GM21723 (cell line): ENCODE data around the gene CENPX.

Experiments used
- ATAC-seq: cut with Tn5 transposase; IDR thresholded peaks from one replicate; pipeline ENCODE4 v1.9.1; 2021; ENCODE audit warnings: mild to moderate bottlenecking, moderate library complexity; ENCODE audit not compliant: unreplicated experiment

The CENPX gene

DNA sequence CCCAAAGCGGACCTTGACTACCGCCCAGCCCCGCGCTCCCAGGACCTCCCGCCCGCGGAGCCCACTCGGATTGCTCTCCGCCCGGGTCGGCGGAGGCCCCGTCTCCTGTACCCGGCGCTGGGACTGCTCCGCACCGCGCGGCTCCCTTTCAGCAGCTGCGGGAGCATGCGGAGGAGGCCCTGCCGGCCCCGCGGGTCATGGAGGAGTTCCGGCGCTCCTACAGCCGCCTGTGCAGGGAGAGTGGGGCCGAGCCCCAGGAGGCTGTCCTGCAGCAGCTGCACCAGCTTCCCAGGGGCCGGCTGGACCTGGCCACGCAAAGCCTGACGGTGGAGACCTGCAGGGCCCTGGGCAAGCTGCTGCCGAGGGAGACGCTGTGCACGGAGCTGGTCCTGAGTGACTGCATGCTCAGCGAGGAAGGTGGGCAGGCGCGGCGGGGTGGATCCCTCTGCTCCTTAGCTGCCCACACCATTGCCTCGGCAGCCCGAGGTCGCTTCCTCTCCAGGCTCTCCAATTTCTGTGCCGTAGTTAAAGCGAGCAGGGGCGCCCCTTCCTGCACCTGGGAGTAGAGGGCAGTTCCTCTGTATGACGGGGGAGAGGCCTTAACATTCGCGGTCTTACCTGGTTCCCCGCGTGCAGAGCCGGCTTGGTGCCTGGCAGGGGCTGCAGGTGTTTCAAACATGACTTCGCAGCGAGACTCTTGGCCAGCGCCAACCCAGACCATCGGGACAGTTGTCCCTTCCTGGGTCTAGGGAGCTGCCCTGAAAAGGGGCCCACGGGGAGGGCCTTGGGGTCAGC, 966 bp upstream of the CENPX start:
- peak; percentile 8 for ATAC-seq

DNA sequence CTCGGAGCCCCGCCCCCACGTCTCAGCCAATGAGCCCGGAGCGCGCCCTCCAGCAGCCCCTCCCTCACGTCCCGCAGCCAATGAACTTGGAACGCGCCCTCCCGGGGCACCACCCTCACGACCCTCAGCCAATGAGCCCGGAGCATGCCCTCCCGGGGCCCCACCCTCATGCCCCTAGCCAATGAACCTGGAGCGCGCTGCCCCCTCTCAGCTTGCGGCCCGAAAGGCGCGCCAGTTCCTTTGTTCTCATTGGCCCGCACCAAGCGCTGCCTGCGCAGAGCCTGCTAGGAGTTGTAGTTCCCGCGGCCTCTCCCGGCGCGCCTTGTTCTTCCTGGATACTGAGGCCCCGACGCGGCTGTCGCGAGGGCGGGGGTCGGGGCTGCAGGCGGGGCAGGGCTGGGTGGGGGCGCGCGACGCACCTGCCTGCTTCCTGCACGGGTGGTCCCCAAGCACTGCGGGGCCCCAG, 336 bp upstream of the CENPX start, which contains the start of gene LRRC45:
LRRC45 (plus strand) TSS at position 325 of the 466 bp plus-strand sequence. CDS start 339 bp downstream, outside the sequence.
- ATAC-seq, result peak; percentile 83

DNA sequence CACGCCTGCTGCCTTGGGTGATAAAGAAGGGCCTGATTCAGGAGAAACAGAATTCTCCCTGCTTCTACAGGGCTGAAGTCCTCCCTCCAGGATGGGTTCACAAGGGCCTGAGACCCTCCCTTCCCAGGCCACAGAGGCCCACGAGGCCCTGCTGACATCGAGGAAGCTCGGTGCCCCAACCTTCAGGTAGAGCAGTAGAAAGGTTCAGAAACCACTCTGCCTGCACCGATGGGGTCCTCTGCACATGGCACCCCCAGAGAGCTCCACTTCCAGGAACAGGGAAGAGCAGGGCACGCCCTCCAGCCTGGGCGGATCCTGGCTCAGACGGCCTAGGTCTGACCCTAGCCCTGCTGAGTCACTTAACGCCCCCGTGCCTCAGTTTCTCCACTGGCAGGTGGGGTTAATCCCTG, 773 bp downstream of the CENPX start:
- no peak for ATAC-seq

DNA sequence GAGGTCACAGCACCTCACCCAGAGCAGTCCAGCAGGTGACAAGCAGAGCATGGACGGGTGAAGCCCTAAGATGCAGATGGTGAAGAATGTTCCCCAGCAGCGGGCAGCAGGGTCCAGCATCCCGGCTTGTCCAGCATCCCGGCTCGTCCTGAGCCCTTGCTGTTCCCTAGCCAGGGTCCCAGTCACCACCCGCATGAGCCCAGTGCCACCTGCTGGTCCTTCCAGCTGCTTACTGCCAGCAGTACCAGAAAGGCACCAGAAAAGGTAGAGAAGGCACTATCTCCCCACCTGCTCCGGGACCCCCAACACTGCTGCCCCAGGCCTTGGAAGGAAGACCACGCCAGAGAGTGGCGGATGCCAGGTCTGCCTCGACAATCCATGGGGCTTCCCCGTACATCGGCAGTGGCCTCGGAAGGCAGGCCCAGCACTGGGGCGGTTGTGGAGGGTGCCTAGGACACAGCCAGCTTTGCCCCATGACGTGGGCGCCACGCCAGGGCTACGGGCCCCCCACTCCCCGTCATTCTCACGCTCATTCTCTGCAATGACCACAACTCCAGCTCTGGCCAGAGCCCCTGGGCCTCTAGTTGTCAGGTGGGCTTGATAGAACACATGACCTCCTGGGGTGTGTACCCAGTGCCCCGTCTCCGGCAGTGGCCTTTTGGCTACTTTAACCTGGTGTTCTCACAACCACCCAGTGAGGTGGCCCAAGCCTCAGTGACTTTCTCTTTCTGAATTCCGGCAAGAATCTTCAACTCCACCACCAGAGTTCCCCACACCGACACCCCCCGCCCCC, 1.4 kb downstream of the CENPX start:
- ATAC-seq, result no peak

DNA sequence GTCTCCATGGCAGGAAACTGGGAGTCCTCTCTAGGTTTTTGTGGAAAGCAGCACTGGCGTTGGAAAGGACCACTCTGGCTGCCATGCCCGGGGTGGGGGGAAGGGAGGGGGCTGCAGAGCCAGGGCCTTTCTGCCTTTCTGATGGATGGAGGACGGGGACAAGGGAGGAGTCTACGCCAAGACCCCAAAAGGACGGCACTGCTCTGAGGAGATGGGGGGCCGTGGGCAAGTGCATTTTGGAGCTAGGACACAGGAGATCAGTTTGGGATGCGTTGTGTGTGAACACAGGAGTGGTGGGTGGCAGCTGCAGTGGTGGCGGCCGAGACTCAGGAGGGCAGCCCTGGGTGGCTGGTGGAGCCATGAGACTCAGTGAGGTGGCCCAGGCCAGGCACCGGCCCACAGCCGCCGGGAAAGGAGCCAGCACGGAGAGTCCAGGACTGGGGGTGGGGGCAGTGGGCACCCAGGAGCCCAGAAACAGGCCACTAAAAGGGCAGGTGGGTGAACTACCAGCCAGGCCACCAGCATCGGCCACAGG, 2.0 kb downstream of the CENPX start:
- ATAC-seq, result no peak

DNA sequence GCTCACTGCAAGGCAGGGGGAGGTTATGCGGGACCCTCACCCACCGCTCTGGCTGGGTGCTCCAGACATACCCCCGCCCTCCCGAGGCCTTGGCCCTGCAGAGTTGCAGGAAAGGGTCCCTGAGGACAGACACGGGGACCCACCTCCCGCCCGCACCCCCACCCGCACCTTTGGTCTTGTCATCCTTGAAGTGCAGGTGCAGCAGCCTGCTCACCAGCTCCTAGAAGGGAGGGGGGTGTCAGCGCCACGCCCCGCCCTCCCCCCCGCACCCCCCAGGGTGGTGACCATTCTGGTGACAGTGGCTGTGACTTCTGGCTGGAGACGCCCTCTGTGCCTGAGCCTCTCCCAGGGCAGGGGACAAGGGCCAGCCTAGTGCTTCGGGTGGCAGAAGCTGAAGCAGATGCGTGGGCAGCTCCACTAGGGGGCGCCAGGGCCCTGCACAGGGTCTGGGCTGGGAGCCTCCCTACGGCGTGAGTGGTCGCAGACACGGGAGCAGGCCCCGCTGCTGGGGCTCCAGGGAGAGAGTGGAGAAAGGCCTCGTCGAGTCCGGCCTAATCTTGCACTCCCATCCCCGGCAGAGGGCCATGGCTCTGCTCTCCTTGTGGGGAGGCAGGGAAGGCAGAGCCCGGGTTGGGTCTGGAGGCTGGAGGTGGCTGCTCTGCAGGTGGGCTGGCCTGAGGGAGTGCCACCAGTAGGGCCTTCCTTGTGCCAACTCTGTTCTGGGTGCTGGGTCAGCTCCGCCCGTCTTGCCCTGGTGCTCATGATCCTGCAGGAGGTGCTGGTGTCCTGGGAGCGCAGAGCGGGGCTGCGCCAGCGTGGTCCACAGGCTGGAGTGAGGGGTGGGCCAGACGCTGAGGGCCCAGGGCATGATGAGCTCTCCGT, 2.7 kb downstream of the CENPX start:
- ATAC-seq, result no peak

DNA sequence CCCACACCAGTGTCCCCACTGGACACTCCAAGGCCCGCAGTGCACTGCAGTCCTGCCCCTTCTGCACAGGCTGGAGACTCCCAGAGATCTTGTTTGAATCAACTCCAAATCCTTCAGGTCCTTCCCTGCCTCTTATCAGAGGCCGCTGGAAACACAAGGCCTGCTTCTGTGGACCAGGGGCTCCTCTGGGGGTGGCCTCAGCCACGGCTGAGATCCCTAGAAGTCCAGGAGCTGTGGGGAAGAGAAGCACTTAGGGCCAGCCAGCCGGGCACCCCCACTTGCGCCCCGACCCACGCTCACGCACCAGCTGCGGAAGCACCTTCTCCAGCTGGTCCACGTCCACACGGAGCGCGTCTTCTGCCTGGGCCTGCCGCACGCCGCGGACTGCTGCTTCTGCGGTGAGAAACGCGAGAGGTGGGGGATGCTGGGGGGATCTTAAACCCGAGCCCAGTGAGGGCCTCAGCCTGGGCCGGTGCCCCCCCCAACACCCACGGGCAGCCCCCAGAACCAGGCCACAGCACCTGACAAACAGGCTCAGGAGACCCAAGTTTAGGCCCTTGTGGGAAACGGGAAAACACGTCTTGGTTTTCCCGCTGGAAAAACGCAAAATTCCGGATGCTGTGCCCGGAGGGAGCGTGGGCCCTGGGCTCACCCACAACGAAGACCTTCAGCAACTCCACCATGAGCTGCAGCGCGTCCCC, 3.5 kb downstream of the CENPX start:
- ATAC-seq, result no peak

DNA sequence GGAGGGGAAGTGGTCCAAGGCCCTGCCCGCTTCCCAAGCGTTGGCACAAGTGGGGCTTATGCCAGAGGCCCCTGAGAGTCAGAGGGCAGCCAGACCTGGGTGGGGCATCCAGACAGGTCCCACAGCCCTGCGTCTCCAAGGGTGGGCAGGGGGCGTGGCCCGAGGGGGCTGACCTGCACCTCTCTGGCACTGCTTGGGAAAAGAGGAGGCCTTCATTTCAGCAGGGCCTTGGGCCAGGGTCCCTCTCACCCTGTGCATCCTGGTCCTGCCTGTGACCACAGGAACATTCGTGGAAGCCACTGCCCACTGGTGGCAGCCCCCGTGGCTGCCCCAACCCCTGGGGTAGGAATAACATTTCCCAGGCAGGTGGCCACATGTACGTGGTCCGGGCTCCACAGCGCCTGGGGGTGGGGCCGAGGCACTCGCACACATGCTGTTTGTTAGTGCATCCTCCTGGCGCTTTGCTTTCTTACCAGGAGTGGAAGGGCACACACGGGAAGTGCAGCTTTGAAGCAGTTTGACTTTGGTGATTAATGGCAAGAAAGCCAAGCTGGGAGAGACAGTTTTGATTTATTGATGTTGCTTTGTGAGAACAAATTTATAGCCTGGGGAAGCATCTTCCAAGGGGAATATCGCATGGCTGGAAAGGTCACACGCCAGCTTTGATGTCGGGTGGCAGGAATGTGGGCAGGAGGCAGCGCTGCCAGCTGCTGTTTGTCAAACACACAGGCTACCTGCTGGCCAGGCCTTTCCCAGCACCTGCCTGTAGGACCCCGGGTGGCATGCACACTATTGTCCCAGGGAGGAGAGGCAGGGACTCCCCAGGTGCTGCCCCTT, 4.3 kb downstream of the CENPX start:
- ATAC-seq, result no peak

DNA sequence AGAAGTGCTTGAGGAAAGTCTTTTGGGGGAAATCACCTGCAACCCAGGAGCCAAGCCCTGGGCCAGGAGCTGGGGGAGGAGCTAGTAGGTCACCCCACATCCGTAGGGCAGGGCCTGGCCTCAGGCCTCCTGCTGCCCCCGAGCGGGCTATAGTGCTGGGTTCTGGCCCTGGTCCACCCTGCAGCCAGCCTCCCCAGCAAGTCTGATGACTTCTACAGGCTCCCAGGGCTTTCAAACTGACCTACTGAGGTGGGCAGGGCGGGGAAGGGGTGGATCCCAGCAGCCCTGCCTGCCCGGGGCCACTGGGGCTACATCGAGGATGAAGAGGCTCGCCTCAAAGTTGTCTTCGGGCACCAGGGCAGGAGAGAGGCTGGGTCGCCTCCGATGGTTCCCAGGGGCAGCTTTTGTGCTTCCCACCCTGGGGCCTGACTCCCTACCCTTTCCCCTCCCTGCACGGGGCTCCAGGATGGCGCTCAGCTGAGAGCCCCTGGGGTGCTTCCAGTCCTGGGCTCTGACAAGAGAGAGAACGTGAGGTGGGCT, 5.0 kb downstream of the CENPX start:
- no peak for ATAC-seq

DNA sequence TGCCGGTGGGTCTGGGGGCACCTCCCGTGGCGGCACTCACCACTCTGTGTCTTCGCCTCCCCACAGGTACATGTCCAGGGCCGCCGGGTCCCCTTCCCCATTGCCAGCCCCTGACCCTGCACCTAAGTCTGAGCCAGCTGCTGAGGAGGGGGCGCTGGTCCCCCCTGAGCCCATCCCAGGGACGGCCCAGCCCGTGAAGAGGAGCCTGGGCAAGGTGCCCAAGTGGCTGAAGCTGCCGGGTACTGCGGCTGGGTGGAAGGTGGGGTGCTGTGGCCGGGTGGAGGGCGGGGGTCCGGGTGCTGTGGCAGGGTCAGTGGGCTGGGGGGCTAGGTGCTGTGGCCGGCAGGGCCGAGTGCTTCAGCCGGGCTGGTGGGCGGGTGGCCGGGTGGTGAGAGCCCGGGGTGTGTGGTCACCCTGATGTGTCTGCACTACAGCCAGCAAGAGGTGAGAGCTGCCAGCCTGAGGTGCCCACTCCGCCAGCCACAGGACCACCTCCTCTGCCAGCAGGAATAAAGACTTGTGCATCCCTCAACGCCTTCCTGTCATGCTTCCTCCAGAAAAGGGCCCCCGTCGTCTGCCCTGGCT, 5.7 kb downstream of the CENPX start:
- ATAC-seq, result no peak

DNA sequence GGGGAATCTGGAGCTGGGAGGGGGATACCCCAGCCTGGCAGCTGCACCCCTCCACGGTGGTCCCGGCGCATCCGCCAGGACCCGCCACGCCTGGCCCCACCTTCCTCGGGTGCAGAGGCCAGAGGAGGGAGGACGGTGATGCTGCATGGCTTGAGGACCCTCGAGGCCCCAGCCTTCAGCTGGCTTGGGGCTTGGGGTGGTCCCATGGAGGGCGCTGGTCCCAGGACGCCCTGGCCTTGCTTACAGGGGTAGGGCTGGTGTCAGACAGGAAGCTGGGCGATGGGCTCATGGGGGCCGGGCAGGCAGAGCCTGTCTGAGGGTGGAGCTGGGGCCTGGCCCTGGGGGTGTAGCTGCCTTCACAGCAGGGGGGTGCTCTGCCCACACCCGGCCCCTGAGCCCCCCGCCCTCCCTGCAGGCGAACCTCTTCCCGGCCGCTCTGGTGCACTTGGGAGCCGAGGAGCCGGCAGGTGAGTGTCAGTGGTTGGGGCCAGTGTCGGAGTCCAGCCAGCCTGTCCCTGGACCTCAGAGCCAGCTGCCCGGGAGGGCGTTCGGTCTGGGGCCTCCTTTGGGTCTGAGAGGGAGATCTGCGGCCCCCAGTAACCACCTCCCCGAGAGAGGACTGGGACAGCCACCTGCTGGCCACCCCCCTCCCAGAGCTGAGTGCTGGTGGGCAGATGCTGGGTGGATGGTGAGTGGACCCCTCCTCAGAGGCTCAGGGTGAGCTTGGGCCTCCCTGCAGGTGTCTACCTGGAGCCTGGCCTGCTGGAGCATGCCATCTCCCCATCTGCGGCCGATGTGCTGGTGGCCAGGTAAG, 6.4 kb downstream of the CENPX start:
- no peak for ATAC-seq

DNA sequence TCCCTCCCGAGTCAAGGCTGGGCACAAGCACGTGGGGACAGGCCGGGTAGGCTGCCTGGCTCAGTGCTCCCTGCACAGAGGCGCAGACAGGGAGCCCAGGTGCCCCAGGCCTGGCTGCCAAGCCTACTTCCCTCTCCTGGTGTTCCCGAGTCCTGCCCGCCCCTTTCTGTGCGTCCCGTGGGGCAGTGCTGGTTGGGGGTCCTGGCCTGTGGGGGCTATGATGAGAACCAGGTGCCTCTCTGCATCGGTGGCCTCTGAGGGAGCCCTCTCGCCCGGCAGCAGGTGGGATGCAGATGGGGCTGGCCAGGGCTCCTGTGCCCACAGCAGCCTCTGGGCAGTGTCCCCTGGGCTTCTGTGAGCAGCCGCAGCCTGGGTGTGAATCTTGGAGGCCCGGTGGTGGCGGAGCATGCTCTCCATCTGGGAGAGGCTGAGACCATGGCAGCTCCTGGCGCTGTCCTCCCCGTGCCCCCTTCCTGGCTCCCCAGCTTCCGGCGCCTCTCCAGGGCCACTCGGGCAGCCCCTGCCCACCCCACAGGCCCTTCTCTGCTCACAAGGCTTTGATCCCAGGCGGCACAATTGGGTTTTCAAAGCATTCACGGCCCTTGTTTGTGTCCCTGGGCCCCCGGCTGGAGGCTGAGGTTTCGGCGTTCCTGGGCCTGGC, 7.2 kb downstream of the CENPX start:
- ATAC-seq, result no peak

DNA sequence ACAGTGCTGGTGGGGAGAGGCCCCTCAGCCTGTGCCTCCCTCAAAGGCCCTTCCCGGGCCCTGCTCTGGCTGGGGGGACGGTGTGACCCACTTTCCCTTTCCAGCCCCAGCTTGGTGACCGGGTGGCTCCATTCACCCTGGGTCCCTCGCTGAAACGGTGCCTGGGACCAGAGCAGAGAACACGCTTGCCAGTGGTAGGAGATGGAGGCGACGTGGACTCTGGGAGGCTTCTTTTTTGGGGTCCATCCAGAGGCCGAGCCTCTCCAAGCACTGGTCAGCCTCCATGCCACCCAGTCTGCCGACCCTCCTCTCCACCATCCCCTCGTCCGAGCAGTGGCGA, 7.7 kb downstream of the CENPX start:
- ATAC-seq, result no peak

DNA sequence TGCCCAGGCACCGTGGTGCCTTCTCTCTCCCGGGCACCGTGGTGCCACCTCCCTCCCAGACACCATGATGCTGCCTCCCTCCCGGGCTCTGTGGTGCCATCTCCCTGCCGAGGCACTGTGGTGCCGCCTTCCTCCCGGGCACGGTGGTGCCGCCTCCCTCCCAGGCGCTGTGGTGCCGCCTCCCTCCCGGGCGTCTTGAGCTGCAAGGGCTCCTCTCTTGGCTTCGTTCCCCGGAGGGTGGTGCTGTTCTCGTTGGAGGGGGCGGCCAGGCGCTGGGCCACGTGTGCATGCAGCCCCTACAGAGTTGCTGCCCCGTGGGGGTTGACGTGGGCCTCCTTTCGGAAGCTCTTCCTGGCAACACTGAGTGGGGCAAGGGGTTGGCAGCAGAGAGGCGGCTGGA, 8.2 kb downstream of the CENPX start:
- no peak for ATAC-seq

DNA sequence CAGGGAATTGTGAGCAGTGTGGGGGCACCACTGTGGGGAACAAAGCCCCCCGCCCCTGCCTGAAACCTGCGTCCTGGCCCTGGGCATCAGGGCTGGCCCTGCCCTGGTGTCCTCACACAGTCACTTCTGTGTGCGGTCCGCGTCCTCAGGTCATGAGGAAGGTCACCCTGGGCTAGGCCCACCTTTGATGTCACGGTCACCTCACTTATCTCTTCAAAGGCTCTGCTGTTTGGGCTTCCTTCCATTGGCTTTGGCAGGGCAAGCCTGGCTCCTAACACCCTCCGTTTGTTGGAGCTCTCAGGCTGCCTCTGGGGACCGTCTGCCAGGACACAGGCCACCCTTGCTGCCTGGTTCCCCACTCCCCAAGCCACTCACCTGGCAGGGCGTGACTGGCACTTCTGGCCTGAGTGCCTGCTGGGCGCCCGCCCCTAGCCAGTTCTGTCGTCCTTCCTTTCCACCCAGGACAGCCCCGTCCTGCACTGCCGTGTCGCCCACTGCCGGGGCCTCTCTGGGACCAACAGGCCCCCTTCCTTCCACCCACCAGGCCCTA, 8.8 kb downstream of the CENPX start:
- ATAC-seq, result no peak

DNA sequence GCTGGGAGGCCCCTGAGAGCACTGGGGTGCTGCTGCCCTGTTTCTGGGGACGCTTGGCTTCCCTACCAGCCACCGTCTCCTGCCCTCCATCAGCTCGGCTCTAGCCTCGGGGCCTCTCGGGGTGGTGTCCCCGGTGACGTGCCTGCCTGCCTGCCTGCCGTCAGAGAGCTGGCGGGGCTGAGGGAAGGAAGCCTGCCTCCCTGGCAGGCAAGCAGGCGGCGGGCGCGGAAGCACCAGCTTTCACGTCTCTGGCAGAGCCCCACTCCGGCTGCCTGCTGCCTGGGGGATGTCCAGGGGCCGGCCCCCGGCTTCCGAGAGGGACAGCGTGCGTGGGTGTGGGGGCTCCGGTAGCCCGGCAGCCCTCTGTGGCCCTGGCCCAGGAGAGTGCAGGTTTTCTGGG, 9.3 kb downstream of the CENPX start:
- no peak for ATAC-seq

DNA sequence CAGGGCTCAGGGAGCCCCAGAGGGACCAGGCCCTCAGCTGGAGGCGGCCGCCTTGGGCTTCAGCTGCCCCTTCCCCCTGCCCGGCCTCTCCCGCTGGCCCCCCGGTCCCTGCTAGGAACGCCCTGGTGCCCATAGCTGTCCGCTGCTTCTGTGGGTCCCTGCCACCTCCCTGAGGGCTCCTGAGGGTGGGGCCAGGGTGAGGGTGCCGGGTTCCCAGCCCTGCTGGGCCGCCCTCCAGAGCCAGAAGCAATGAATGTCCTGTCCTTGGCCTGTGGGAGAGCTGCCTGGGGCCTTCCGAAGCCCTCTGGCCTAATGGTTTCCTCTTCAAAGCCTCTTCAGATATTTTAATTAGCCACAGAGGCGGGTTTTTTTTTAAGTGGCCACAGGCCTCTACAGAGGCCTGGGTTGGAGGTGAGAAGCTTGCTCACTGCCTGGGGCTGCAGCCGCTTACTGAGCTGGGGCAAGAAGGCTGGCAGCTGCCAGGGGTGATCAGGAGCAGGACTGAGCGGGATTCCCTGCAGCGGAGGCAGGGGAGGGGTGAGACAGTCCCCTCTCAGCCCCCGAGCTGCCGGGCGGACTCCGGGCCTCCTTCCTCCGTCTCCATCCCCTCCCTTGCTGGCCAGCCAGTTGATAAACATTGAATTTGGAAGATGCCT, 9.9 kb downstream of the CENPX start:
- ATAC-seq, result no peak
